ENCODE data around the gene VPS51.

VPS51 gene

GRCh38 chr11:65063532-65063931, 32.5 kb upstream of the VPS51 start:
- Histone ChIP-seq H3K4me2 (ENCODE audit: low read length) (no peak overlapping the region), H3K36me3 (ENCODE audit: control insufficient read depth, insufficient read depth, low read length) (no peaks in the 10 kb centered on the region), H3K4me3 (ENCODE audit: low read depth, low read length) (no peak overlapping the region), H3K27ac (no peak overlapping the region), H2AFZ (no peak overlapping the region), H3K4me1 (no peaks in the 10 kb centered on the region), H3K9me3 (ENCODE audit: control insufficient read depth, low read length) (no peaks in the 10 kb centered on the region), H3K27me3 (ENCODE audit: control insufficient read depth, insufficient read depth, low read length) (no peaks in the 10 kb centered on the region), H3K79me2 (no peaks in the 10 kb centered on the region), H3K9ac (no peak overlapping the region)
- TF ChIP-seq, protein P1, sequence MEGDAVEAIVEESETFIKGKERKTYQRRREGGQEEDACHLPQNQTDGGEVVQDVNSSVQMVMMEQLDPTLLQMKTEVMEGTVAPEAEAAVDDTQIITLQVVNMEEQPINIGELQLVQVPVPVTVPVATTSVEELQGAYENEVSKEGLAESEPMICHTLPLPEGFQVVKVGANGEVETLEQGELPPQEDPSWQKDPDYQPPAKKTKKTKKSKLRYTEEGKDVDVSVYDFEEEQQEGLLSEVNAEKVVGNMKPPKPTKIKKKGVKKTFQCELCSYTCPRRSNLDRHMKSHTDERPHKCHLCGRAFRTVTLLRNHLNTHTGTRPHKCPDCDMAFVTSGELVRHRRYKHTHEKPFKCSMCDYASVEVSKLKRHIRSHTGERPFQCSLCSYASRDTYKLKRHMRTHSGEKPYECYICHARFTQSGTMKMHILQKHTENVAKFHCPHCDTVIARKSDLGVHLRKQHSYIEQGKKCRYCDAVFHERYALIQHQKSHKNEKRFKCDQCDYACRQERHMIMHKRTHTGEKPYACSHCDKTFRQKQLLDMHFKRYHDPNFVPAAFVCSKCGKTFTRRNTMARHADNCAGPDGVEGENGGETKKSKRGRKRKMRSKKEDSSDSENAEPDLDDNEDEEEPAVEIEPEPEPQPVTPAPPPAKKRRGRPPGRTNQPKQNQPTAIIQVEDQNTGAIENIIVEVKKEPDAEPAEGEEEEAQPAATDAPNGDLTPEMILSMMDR (IDR thresholded peaks at IDR 0.05): no peak

GRCh38 chr11:65064847-65065240, 31.2 kb upstream of the VPS51 start:
- TF ChIP-seq, protein P1 (IDR thresholded peaks at IDR 0.05): no peak
- Histone ChIP-seq H3K79me2 (no peaks in the 10 kb centered on the region), H3K4me3 (ENCODE audit: low read depth, low read length) (no peak overlapping the region), H3K4me1 (no peaks in the 10 kb centered on the region), H3K9ac (no peak overlapping the region), H3K9me3 (ENCODE audit: control insufficient read depth, low read length) (no peaks in the 10 kb centered on the region), H3K4me2 (ENCODE audit: low read length) (no peak overlapping the region), H2AFZ (no peak overlapping the region), H3K27ac (no peak overlapping the region), H3K27me3 (ENCODE audit: control insufficient read depth, insufficient read depth, low read length) (no peaks in the 10 kb centered on the region), H3K36me3 (ENCODE audit: control insufficient read depth, insufficient read depth, low read length) (no peaks in the 10 kb centered on the region)

DNA sequence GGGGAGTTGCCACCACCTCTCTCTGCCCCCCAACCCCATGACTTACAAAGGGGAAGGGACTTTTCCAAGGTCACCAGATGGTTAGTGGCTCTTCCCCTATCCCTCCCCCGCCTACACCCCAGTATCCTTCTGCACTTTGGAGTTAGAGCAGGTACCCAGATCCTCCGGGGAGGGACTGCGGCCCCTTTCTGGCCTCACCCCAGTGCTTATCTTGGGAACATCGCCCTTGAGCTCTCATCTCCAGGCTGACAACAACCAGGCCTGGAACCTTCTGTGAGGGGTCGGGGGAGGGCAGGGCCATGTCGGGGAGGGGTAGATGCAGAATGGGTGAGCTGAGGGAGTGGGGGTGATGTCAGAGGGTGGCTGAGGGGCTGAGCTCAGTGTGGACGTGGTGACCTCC, 30.2 kb upstream of the VPS51 start:
- Histone ChIP-seq H3K4me3 (ENCODE audit: low read depth, low read length) (no peak overlapping the region), H3K27me3 (ENCODE audit: control insufficient read depth, insufficient read depth, low read length) (no peaks in the 10 kb centered on the region), H3K79me2 (no peaks in the 10 kb centered on the region), H2AFZ (no peak overlapping the region), H3K9ac (no peak overlapping the region), H3K9me3 (ENCODE audit: control insufficient read depth, low read length) (no peaks in the 10 kb centered on the region), H3K4me1 (no peaks in the 10 kb centered on the region), H3K36me3 (ENCODE audit: control insufficient read depth, insufficient read depth, low read length) (no peaks in the 10 kb centered on the region), H3K27ac (no peak overlapping the region), H3K4me2 (ENCODE audit: low read length) (no peak overlapping the region)
- TF ChIP-seq, protein P1 (IDR thresholded peaks at IDR 0.05): no peak

- Histone ChIP-seq H2AFZ (no peak overlapping the region), H3K27me3 (ENCODE audit: control insufficient read depth, insufficient read depth, low read length) (no peaks in the 10 kb centered on the region), H3K27ac (no peak overlapping the region), H3K9ac (no peak overlapping the region), H3K4me3 (ENCODE audit: low read depth, low read length) (no peak overlapping the region), H3K36me3 (ENCODE audit: control insufficient read depth, insufficient read depth, low read length) (no peaks in the 10 kb centered on the region), H3K9me3 (ENCODE audit: control insufficient read depth, low read length) (no peaks in the 10 kb centered on the region), H3K4me1 (no peaks in the 10 kb centered on the region), H3K4me2 (ENCODE audit: low read length) (no peak overlapping the region), H3K79me2 (no peaks in the 10 kb centered on the region)
- TF ChIP-seq, protein P1 (IDR thresholded peaks at IDR 0.05): no peak
Measured at GRCh38 chr11:65066315-65066714, 29.7 kb upstream of the VPS51 start.

GRCh38 chr11:65066805-65067291, 29.2 kb upstream of the VPS51 start:
- Histone ChIP-seq H3K27ac (no peak overlapping the region), H3K9ac (no peak overlapping the region), H3K4me2 (ENCODE audit: low read length) (no peak overlapping the region), H3K79me2 (no peaks in the 10 kb centered on the region), H3K9me3 (ENCODE audit: control insufficient read depth, low read length) (no peaks in the 10 kb centered on the region), H3K4me3 (ENCODE audit: low read depth, low read length) (no peak overlapping the region), H3K27me3 (ENCODE audit: control insufficient read depth, insufficient read depth, low read length) (no peaks in the 10 kb centered on the region), H3K4me1 (no peaks in the 10 kb centered on the region), H3K36me3 (ENCODE audit: control insufficient read depth, insufficient read depth, low read length) (no peaks in the 10 kb centered on the region), H2AFZ (no peak overlapping the region)
- TF ChIP-seq, protein P1 (IDR thresholded peaks at IDR 0.05): no peak
